Measurements from ENCODE around the gene GCM1. TPM values are rescaled to one million over a fixed set of nuclear protein-coding genes. Genes with fewer than 3 reads are reported as not detected.

The GCM1 gene
- total RNA-seq, 3 donors from 2014 or later, result not detected

- H3K4me3 ChIP-seq, result no peak overlapping the region
- intact Hi-C loops (cut with DNase I, micrococcal nuclease), result no loop called here
- H3K36me3 ChIP-seq (ENCODE audit: low read depth), result no peaks in the 10 kb centered on the region
- H3K4me1 ChIP-seq (ENCODE audit: low read depth), result no peaks in the 10 kb centered on the region
- no peak for TF ChIP-seq CTCF (IDR thresholded peaks at IDR 0.05)
- no peaks in the 10 kb centered on the region for H3K9me3 ChIP-seq
- no peak for ATAC-seq
- no peak for DNase-seq
Observed at GRCh38 chr6:53188833-53189232, 40.2 kb upstream of the GCM1 start.

- DNase-seq (no peak), ATAC-seq (peak; percentile 57)
- TF ChIP-seq CTCF (IDR thresholded peaks at IDR 0.05), result no peak
- Histone ChIP-seq H3K4me1 (ENCODE audit: low read depth) (peaks cover 4% of the 10 kb centered on the region), H3K9me3 (no peaks in the 10 kb centered on the region), H3K4me3 (no peak overlapping the region), H3K36me3 (ENCODE audit: low read depth) (no peaks in the 10 kb centered on the region)
- intact Hi-C loops (cut with DNase I, micrococcal nuclease), result no loop called here
Observed at GRCh38 chr6:53180678-53181077, 32.0 kb upstream of the GCM1 start.

GRCh38 chr6:53179961-53180651 is 31.5 kb upstream of the GCM1 start:
- Histone ChIP-seq H3K36me3 (ENCODE audit: low read depth) (no peaks in the 10 kb centered on the region), H3K9me3 (no peaks in the 10 kb centered on the region), H3K4me1 (ENCODE audit: low read depth) (peaks cover 4% of the 10 kb centered on the region), H3K4me3 (no peak overlapping the region)
- intact Hi-C loops (cut with DNase I, micrococcal nuclease), result loop anchor here in 1 of 2 donors (10.0 kb wide), 1 partner anchor 235 kb away; no protein-coding TSS in a partner anchor
- peak; percentile 71 for ATAC-seq
- peak in 1 of 3 donors; percentile 47 for DNase-seq
- no peak for TF ChIP-seq CTCF (IDR thresholded peaks at IDR 0.05)

- intact Hi-C loops (cut with DNase I, micrococcal nuclease), result loop anchor here in 1 of 2 donors (10.0 kb wide), 1 partner anchor 236 kb away; no protein-coding TSS in a partner anchor
- H3K4me3 ChIP-seq, result no peak overlapping the region
- ATAC-seq (no peak), DNase-seq (no peak)
- H3K36me3 ChIP-seq (ENCODE audit: low read depth), result no peaks in the 10 kb centered on the region
- no peaks in the 10 kb centered on the region for H3K9me3 ChIP-seq
- H3K4me1 ChIP-seq (ENCODE audit: low read depth), result peaks cover 4% of the 10 kb centered on the region
- TF ChIP-seq CTCF (IDR thresholded peaks at IDR 0.05), result no peak
Observed at GRCh38 chr6:53178837-53179432, 30.3 kb upstream of the GCM1 start.

GRCh38 chr6:53175027-53175426 is 26.4 kb upstream of the GCM1 start:
- no peak for DNase-seq
- no peaks in the 10 kb centered on the region for H3K36me3 ChIP-seq (ENCODE audit: low read depth)
- H3K4me3 ChIP-seq, result no peak overlapping the region
- peaks cover 4% of the 10 kb centered on the region for H3K4me1 ChIP-seq (ENCODE audit: low read depth)
- no peak for TF ChIP-seq CTCF (IDR thresholded peaks at IDR 0.05)
- ATAC-seq, result no peak
- no peaks in the 10 kb centered on the region for H3K9me3 ChIP-seq
- intact Hi-C loops (cut with DNase I, micrococcal nuclease), result loop anchor here in 1 of 2 donors (10.0 kb wide), 1 partner anchor 240 kb away; no protein-coding TSS in a partner anchor

Data from mucosa of descending colon (tissue), 3 donors.